Stomach (tissue), 4 donors: ENCODE results near the gene ABCA9.
"Not testable (repeated sequence)": the region's sequence is repeated elsewhere in the genome, so short reads cannot be mapped to it uniquely, and the experiment has no call there.

Source experiments
- CTCF ChIP-seq, 7 experiments: fragments of 450-650 bp in 4 of 7; fragments of 200-600 bp in 3 of 7; sonication (generic) in 3 of 7; IDR thresholded peaks; one replicate each; pipeline ENCODE4 v1.5.1; 2016 to 2019; ENCODE audit warnings: antibody characterized with exemption in 7 of 7, control low read depth in 2 of 7, mild to moderate bottlenecking in 1 of 7
- EP300 ChIP-seq: sonication (generic); formaldehyde crosslinking; IDR thresholded peaks from one replicate; pipeline ENCODE4 v1.6.1; 2017; ENCODE audit warnings: antibody characterized with exemption
- POLR2AphosphoS5 ChIP-seq, 3 donors: sonication (generic); formaldehyde crosslinking; IDR thresholded peaks; one replicate each; pipeline ENCODE4 v1.6.1; 2016; ENCODE audit warnings: antibody characterized with exemption in 3 of 3

- not testable (repeated sequence) for TF ChIP-seq CTCF (IDR thresholded peaks at IDR 0.05); POLR2AphosphoS5 (IDR thresholded peaks at IDR 0.05); EP300
Measured at GRCh38 chr17:69073392-69073791, 12.7 kb upstream of the ABCA9 start.
